Measurements from ENCODE around the gene BTG4.

The BTG4 gene

GRCh38 chr11:111521135-111521534, 8.9 kb upstream of the BTG4 start:
- no peaks in the 10 kb centered on the region for H3K36me3 ChIP-seq (ENCODE audit: control insufficient read depth in 1 of 2, insufficient read depth in 2 of 2, low read length in 2 of 2)
- H3K27ac ChIP-seq (ENCODE audit: low read length), result no peak overlapping the region
- no peaks in the 10 kb centered on the region for H3K4me1 ChIP-seq (ENCODE audit: control insufficient read depth in 1 of 2, insufficient read depth in 2 of 2, low read length in 2 of 2)
- H3K27me3 ChIP-seq (ENCODE audit: low read depth, low read length), result no peaks in the 10 kb centered on the region
- H3K9me3 ChIP-seq (ENCODE audit: control insufficient read depth in 1 of 2, low read length in 2 of 2), result no peaks in the 10 kb centered on the region
- H3K4me3 ChIP-seq (ENCODE audit: low read depth in 1 of 2, low read length in 2 of 2), result no peak overlapping the region

- Histone ChIP-seq H3K27me3 (ENCODE audit: low read depth, low read length) (no peaks in the 10 kb centered on the region), H3K4me3 (ENCODE audit: low read depth in 1 of 2, low read length in 2 of 2) (no peak overlapping the region), H3K4me1 (ENCODE audit: control insufficient read depth in 1 of 2, insufficient read depth in 2 of 2, low read length in 2 of 2) (no peaks in the 10 kb centered on the region), H3K27ac (ENCODE audit: low read length) (no peak overlapping the region), H3K9me3 (ENCODE audit: control insufficient read depth in 1 of 2, low read length in 2 of 2) (no peaks in the 10 kb centered on the region), H3K36me3 (ENCODE audit: control insufficient read depth in 1 of 2, insufficient read depth in 2 of 2, low read length in 2 of 2) (no peaks in the 10 kb centered on the region)
These were observed 8.4 kb upstream of the BTG4 start for GRCh38 chr11:111520560-111520959.

GRCh38 chr11:111518668-111519067, 6.5 kb upstream of the BTG4 start:
- no peaks in the 10 kb centered on the region for H3K9me3 ChIP-seq (ENCODE audit: control insufficient read depth in 1 of 2, low read length in 2 of 2)
- no peak overlapping the region for H3K4me3 ChIP-seq (ENCODE audit: low read depth in 1 of 2, low read length in 2 of 2)
- H3K27ac ChIP-seq (ENCODE audit: low read length), result no peak overlapping the region
- H3K27me3 ChIP-seq (ENCODE audit: low read depth, low read length), result peaks cover 4% of the 10 kb centered on the region
- H3K4me1 ChIP-seq (ENCODE audit: control insufficient read depth in 1 of 2, insufficient read depth in 2 of 2, low read length in 2 of 2), result no peaks in the 10 kb centered on the region
- no peaks in the 10 kb centered on the region for H3K36me3 ChIP-seq (ENCODE audit: control insufficient read depth in 1 of 2, insufficient read depth in 2 of 2, low read length in 2 of 2)

- H3K4me3 ChIP-seq (ENCODE audit: low read depth in 1 of 2, low read length in 2 of 2), result no peak overlapping the region
These were observed 3.4 kb upstream of the BTG4 start for GRCh38 chr11:111515591-111515990.

GRCh38 chr11:111514216-111515031, 2.2 kb upstream of the BTG4 start, which contains the start of gene HOATZ:
Gene HOATZ (plus strand): TSS chr11:111514778. CDS start chr11:111514785, 7 bp downstream.
- Histone ChIP-seq H3K27me3 (ENCODE audit: low read depth, low read length) (peaks cover 15% of the 10 kb centered on the region), H3K4me3 (ENCODE audit: low read depth in 1 of 2, low read length in 2 of 2) (no peak within 1 kb of the TSS), H3K27ac (ENCODE audit: low read length) (no peak within 1 kb of the TSS)

More at GRCh38 chr11:111515591-111515990, 3.4 kb upstream of the BTG4 start:
- Histone ChIP-seq H3K36me3 (ENCODE audit: control insufficient read depth in 1 of 2, insufficient read depth in 2 of 2, low read length in 2 of 2) (no peaks in the 10 kb centered on the region), H3K9me3 (ENCODE audit: control insufficient read depth in 1 of 2, low read length in 2 of 2) (no peaks in the 10 kb centered on the region), H3K27me3 (ENCODE audit: low read depth, low read length) (peaks cover 15% of the 10 kb centered on the region), H3K4me1 (ENCODE audit: control insufficient read depth in 1 of 2, insufficient read depth in 2 of 2, low read length in 2 of 2) (peaks cover 0 to 8% of the 10 kb centered on the region in 2 donors), H3K27ac (ENCODE audit: low read length) (no peak overlapping the region)

GRCh38 chr11:111513240-111513605, 1.0 kb upstream of the BTG4 start:
- Histone ChIP-seq H3K36me3 (ENCODE audit: control insufficient read depth in 1 of 2, insufficient read depth in 2 of 2, low read length in 2 of 2) (no peaks in the 10 kb centered on the region), H3K27me3 (ENCODE audit: low read depth, low read length) (peaks cover 15% of the 10 kb centered on the region), H3K9me3 (ENCODE audit: control insufficient read depth in 1 of 2, low read length in 2 of 2) (no peaks in the 10 kb centered on the region), H3K4me3 (ENCODE audit: low read depth in 1 of 2, low read length in 2 of 2) (peak overlapping the region in 1 of 2 donors; percentile 65), H3K27ac (ENCODE audit: low read length) (no peak overlapping the region), H3K4me1 (ENCODE audit: control insufficient read depth in 1 of 2, insufficient read depth in 2 of 2, low read length in 2 of 2) (peaks cover 0 to 8% of the 10 kb centered on the region in 2 donors)

More at GRCh38 chr11:111514216-111515031, 2.2 kb upstream of the BTG4 start, which contains the start of gene HOATZ:
- Histone ChIP-seq H3K9me3 (ENCODE audit: control insufficient read depth in 1 of 2, low read length in 2 of 2) (no peaks in the 10 kb centered on the region), H3K4me1 (ENCODE audit: control insufficient read depth in 1 of 2, insufficient read depth in 2 of 2, low read length in 2 of 2) (peaks cover 0 to 8% of the 10 kb centered on the region in 2 donors), H3K36me3 (ENCODE audit: control insufficient read depth in 1 of 2, insufficient read depth in 2 of 2, low read length in 2 of 2) (no peaks in the 10 kb centered on the region)

- H3K36me3 ChIP-seq (ENCODE audit: control insufficient read depth in 1 of 2, insufficient read depth in 2 of 2, low read length in 2 of 2), result no peaks in the 10 kb centered on the region
- no peak overlapping the region for H3K27ac ChIP-seq (ENCODE audit: low read length)
- H3K27me3 ChIP-seq (ENCODE audit: low read depth, low read length), result peaks cover 15% of the 10 kb centered on the region
- H3K9me3 ChIP-seq (ENCODE audit: control insufficient read depth in 1 of 2, low read length in 2 of 2), result no peaks in the 10 kb centered on the region
- peaks cover 0 to 8% of the 10 kb centered on the region in 2 donors for H3K4me1 ChIP-seq (ENCODE audit: control insufficient read depth in 1 of 2, insufficient read depth in 2 of 2, low read length in 2 of 2)
- no peak overlapping the region for H3K4me3 ChIP-seq (ENCODE audit: low read depth in 1 of 2, low read length in 2 of 2)
These were observed 1.9 kb downstream of the BTG4 start for GRCh38 chr11:111510311-111510710.

- no peaks in the 10 kb centered on the region for H3K36me3 ChIP-seq (ENCODE audit: control insufficient read depth in 1 of 2, insufficient read depth in 2 of 2, low read length in 2 of 2)
- H3K27me3 ChIP-seq (ENCODE audit: low read depth, low read length), result no peaks in the 10 kb centered on the region
- H3K27ac ChIP-seq (ENCODE audit: low read length), result no peak overlapping the region
- H3K4me3 ChIP-seq (ENCODE audit: low read depth in 1 of 2, low read length in 2 of 2), result no peak overlapping the region
- H3K4me1 ChIP-seq (ENCODE audit: control insufficient read depth in 1 of 2, insufficient read depth in 2 of 2, low read length in 2 of 2), result no peaks in the 10 kb centered on the region
- H3K9me3 ChIP-seq (ENCODE audit: control insufficient read depth in 1 of 2, low read length in 2 of 2), result no peaks in the 10 kb centered on the region
These were observed 9.6 kb downstream of the BTG4 start for GRCh38 chr11:111502611-111503010.

- no peaks in the 10 kb centered on the region for H3K4me1 ChIP-seq (ENCODE audit: control insufficient read depth in 1 of 2, insufficient read depth in 2 of 2, low read length in 2 of 2)
- no peak overlapping the region for H3K4me3 ChIP-seq (ENCODE audit: low read depth in 1 of 2, low read length in 2 of 2)
- H3K27me3 ChIP-seq (ENCODE audit: low read depth, low read length), result no peaks in the 10 kb centered on the region
- H3K9me3 ChIP-seq (ENCODE audit: control insufficient read depth in 1 of 2, low read length in 2 of 2), result no peaks in the 10 kb centered on the region
- no peak overlapping the region for H3K27ac ChIP-seq (ENCODE audit: low read length)
- H3K36me3 ChIP-seq (ENCODE audit: control insufficient read depth in 1 of 2, insufficient read depth in 2 of 2, low read length in 2 of 2), result no peaks in the 10 kb centered on the region
These were observed 11.7 kb downstream of the BTG4 start for GRCh38 chr11:111500481-111500880.

GRCh38 chr11:111499483-111499882, 12.7 kb downstream of the BTG4 start:
- no peaks in the 10 kb centered on the region for H3K36me3 ChIP-seq (ENCODE audit: control insufficient read depth in 1 of 2, insufficient read depth in 2 of 2, low read length in 2 of 2)
- H3K4me1 ChIP-seq (ENCODE audit: control insufficient read depth in 1 of 2, insufficient read depth in 2 of 2, low read length in 2 of 2), result no peaks in the 10 kb centered on the region
- no peaks in the 10 kb centered on the region for H3K27me3 ChIP-seq (ENCODE audit: low read depth, low read length)
- H3K27ac ChIP-seq (ENCODE audit: low read length), result no peak overlapping the region
- H3K9me3 ChIP-seq (ENCODE audit: control insufficient read depth in 1 of 2, low read length in 2 of 2), result no peaks in the 10 kb centered on the region
- H3K4me3 ChIP-seq (ENCODE audit: low read depth in 1 of 2, low read length in 2 of 2), result no peak overlapping the region

- Histone ChIP-seq H3K9me3 (ENCODE audit: control insufficient read depth in 1 of 2, low read length in 2 of 2) (no peaks in the 10 kb centered on the region), H3K27ac (ENCODE audit: low read length) (no peak overlapping the region), H3K27me3 (ENCODE audit: low read depth, low read length) (no peaks in the 10 kb centered on the region), H3K36me3 (ENCODE audit: control insufficient read depth in 1 of 2, insufficient read depth in 2 of 2, low read length in 2 of 2) (no peaks in the 10 kb centered on the region), H3K4me3 (ENCODE audit: low read depth in 1 of 2, low read length in 2 of 2) (no peak overlapping the region), H3K4me1 (ENCODE audit: control insufficient read depth in 1 of 2, insufficient read depth in 2 of 2, low read length in 2 of 2) (no peaks in the 10 kb centered on the region)
These were observed 18.1 kb downstream of the BTG4 start for GRCh38 chr11:111494040-111494439.

GRCh38 chr11:111490496-111490895, 21.7 kb downstream of the BTG4 start:
- Histone ChIP-seq H3K4me1 (ENCODE audit: control insufficient read depth in 1 of 2, insufficient read depth in 2 of 2, low read length in 2 of 2) (no peaks in the 10 kb centered on the region), H3K36me3 (ENCODE audit: control insufficient read depth in 1 of 2, insufficient read depth in 2 of 2, low read length in 2 of 2) (no peaks in the 10 kb centered on the region), H3K27ac (ENCODE audit: low read length) (no peak overlapping the region), H3K4me3 (ENCODE audit: low read depth in 1 of 2, low read length in 2 of 2) (no peak overlapping the region), H3K27me3 (ENCODE audit: low read depth, low read length) (no peaks in the 10 kb centered on the region), H3K9me3 (ENCODE audit: control insufficient read depth in 1 of 2, low read length in 2 of 2) (peaks cover 0 to 7% of the 10 kb centered on the region in 2 donors)

Data from muscle layer of duodenum (tissue), 2 donors.